ENCODE results near the gene HSD17B8.
A peak's percentile ranks its signal among the peaks of the same experiment; 100 is the strongest.

The HSD17B8 gene

DNA sequence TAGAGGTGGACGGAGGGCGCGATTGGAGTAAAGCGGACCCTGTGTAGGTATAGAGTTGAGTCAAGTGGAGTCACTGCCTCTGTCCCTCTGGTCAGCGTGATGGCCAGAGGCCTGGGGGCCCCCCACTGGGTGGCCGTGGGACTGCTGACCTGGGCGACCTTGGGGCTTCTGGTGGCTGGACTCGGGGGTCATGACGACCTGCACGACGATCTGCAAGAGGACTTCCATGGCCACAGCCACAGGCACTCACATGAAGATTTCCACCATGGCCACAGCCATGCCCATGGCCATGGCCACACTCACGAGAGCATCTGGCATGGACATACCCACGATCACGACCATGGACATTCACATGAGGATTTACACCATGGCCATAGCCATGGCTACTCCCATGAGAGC lies 3.3 kb upstream of the HSD17B8 start:
- H3K4me1 ChIP-seq (ENCODE audit: insufficient read depth, low read length): peaks cover 65% of the 10 kb centered on the region

DNA sequence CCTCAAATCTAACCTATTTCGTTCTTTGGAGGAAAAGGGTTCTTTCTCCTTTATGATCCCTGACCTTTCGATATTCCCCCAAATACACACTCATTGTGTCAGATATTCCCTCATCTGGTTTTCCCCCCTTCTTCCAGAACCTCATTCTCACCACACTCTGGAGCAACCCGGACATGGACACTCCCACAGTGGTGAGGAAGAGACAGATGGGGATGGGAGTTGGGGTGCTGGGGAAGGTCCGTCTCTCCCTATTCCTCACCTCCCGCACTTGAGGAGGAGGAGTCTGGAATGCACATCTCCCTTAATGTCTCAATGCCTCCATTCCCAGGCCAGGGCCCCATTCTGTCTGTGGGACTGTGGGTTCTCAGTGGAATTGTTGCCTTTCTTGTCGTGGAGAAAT lies 2.5 kb upstream of the HSD17B8 start:
- no peak for DNase-seq
- Histone ChIP-seq H3K27ac (ENCODE audit: low read length) (no peak overlapping the region), H3K4me3 (ENCODE audit: low read depth in 1 of 2, low read length in 2 of 2) (peak overlapping the region; percentile 58 to 60; a peak in 3 of 4 replicates), H3K27me3 (ENCODE audit: insufficient read depth, low read length, poor library complexity) (no peaks in the 10 kb centered on the region), H4K20me1 (ENCODE audit: insufficient read depth, low read length) (peaks cover 23% of the 10 kb centered on the region), H3K79me2 (ENCODE audit: insufficient read depth, low read length) (peaks cover 59% of the 10 kb centered on the region), H3K9ac (ENCODE audit: low read depth, low read length) (peak overlapping the region; percentile 90; the same call in 1 of the 2 replicates), H3K4me1 (ENCODE audit: insufficient read depth, low read length) (peaks cover 65% of the 10 kb centered on the region), H2AFZ (ENCODE audit: low read depth, low read length) (no peak overlapping the region), H3K36me3 (ENCODE audit: insufficient read depth, low read length) (peaks cover 47% of the 10 kb centered on the region), H3K4me2 (ENCODE audit: insufficient read depth, low read length) (peak overlapping the region; percentile 80), H3K9me3 (ENCODE audit: insufficient read depth, low read length, severe bottlenecking) (no peaks in the 10 kb centered on the region)
- ATAC-seq (ENCODE audit: insufficient read depth, low read depth): no peak
- TF ChIP-seq, protein P1, sequence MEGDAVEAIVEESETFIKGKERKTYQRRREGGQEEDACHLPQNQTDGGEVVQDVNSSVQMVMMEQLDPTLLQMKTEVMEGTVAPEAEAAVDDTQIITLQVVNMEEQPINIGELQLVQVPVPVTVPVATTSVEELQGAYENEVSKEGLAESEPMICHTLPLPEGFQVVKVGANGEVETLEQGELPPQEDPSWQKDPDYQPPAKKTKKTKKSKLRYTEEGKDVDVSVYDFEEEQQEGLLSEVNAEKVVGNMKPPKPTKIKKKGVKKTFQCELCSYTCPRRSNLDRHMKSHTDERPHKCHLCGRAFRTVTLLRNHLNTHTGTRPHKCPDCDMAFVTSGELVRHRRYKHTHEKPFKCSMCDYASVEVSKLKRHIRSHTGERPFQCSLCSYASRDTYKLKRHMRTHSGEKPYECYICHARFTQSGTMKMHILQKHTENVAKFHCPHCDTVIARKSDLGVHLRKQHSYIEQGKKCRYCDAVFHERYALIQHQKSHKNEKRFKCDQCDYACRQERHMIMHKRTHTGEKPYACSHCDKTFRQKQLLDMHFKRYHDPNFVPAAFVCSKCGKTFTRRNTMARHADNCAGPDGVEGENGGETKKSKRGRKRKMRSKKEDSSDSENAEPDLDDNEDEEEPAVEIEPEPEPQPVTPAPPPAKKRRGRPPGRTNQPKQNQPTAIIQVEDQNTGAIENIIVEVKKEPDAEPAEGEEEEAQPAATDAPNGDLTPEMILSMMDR (IDR thresholded peaks at IDR 0.05; ENCODE audit: borderline replicate concordance, extremely low read depth, low read length, poor library complexity, severe bottlenecking): no peak
- no peak for TF ChIP-seq EZH2 (IDR thresholded peaks at IDR 0.05; ENCODE audit: borderline replicate concordance, low read depth, low read length, severe bottlenecking)

More for the DNA sequence above, 3.3 kb upstream of the HSD17B8 start:
- peaks cover 25% of the 10 kb centered on the region for H4K20me1 ChIP-seq (ENCODE audit: insufficient read depth, low read length)
- H3K4me2 ChIP-seq (ENCODE audit: insufficient read depth, low read length): peak overlapping the region; percentile 80
- H3K9ac ChIP-seq (ENCODE audit: low read depth, low read length): peak overlapping the region; percentile 90
- DNase-seq (no peak), ATAC-seq (ENCODE audit: insufficient read depth, low read depth) (no peak)
- peak overlapping the region; percentile 99 for H3K27ac ChIP-seq (ENCODE audit: low read length)
- peak overlapping the region; percentile 58 to 60; a peak in 3 of 4 replicates for H3K4me3 ChIP-seq (ENCODE audit: low read depth in 1 of 2, low read length in 2 of 2)
- H3K36me3 ChIP-seq (ENCODE audit: insufficient read depth, low read length): peaks cover 53% of the 10 kb centered on the region
- TF ChIP-seq, protein P1 (IDR thresholded peaks at IDR 0.05; ENCODE audit: borderline replicate concordance, extremely low read depth, low read length, poor library complexity, severe bottlenecking): no peak
- TF ChIP-seq EZH2 (IDR thresholded peaks at IDR 0.05; ENCODE audit: borderline replicate concordance, low read depth, low read length, severe bottlenecking): no peak
- H2AFZ ChIP-seq (ENCODE audit: low read depth, low read length): peak overlapping the region; percentile 82
- H3K27me3 ChIP-seq (ENCODE audit: insufficient read depth, low read length, poor library complexity): no peaks in the 10 kb centered on the region
- peaks cover 59% of the 10 kb centered on the region for H3K79me2 ChIP-seq (ENCODE audit: insufficient read depth, low read length)
- no peaks in the 10 kb centered on the region for H3K9me3 ChIP-seq (ENCODE audit: insufficient read depth, low read length, severe bottlenecking)

DNA sequence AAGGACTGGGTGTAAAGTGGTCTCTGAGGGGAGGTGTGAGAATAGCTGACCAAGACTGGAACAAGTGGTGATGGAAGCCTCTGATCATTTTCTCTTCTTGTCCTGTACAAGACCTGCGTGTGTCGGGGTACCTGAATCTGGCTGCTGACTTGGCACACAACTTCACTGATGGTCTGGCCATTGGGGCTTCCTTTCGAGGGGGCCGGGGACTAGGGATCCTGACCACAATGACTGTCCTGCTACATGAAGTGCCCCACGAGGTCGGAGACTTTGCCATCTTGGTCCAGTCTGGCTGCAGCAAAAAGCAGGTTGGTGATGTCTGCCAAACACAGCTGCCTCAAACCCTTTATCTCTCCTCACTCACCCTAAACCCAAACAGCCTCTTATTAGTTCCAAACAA lies 1.7 kb upstream of the HSD17B8 start:
- ATAC-seq (ENCODE audit: insufficient read depth, low read depth): no peak
- TF ChIP-seq, protein P1 (IDR thresholded peaks at IDR 0.05; ENCODE audit: borderline replicate concordance, extremely low read depth, low read length, poor library complexity, severe bottlenecking): no peak
- no peak for TF ChIP-seq EZH2 (IDR thresholded peaks at IDR 0.05; ENCODE audit: borderline replicate concordance, low read depth, low read length, severe bottlenecking)
- Histone ChIP-seq H3K27me3 (ENCODE audit: insufficient read depth, low read length, poor library complexity) (no peaks in the 10 kb centered on the region), H3K9ac (ENCODE audit: low read depth, low read length) (no peak overlapping the region), H2AFZ (ENCODE audit: low read depth, low read length) (no peak overlapping the region), H3K36me3 (ENCODE audit: insufficient read depth, low read length) (peaks cover 38% of the 10 kb centered on the region), H3K27ac (ENCODE audit: low read length) (no peak overlapping the region), H3K4me1 (ENCODE audit: insufficient read depth, low read length) (peaks cover 69% of the 10 kb centered on the region), H3K9me3 (ENCODE audit: insufficient read depth, low read length, severe bottlenecking) (no peaks in the 10 kb centered on the region), H3K79me2 (ENCODE audit: insufficient read depth, low read length) (peaks cover 54% of the 10 kb centered on the region), H4K20me1 (ENCODE audit: insufficient read depth, low read length) (peaks cover 15% of the 10 kb centered on the region), H3K4me3 (ENCODE audit: low read depth in 1 of 2, low read length in 2 of 2) (no peak overlapping the region), H3K4me2 (ENCODE audit: insufficient read depth, low read length) (peak overlapping the region; percentile 80; the same call in 1 of the 2 replicates)
- DNase-seq: no peak

Data from DND-41 (cell line).